Neuron (in vitro differentiated cells): ENCODE data around the gene CHRM2.

ENCODE experiments used
- H2AFZ ChIP-seq: one replicate; pipeline ENCODE4 v1.6.1; 2013; ENCODE audit warnings: low read depth, mild to moderate bottlenecking, inconsistent platforms, low read length, moderate library complexity
- H3K27me3 ChIP-seq: one replicate; pipeline ENCODE4 v1.6.1; 2013; ENCODE audit warnings: low read length; ENCODE audit not compliant: insufficient read depth
- H3K36me3 ChIP-seq: one replicate; pipeline ENCODE4 v1.6.1; 2013; ENCODE audit warnings: low read length; ENCODE audit not compliant: insufficient read depth
- H3K4me1 ChIP-seq: one replicate; pipeline ENCODE4 v1.6.1; 2013; ENCODE audit warnings: low read length; ENCODE audit not compliant: insufficient read depth
- H3K4me3 ChIP-seq: 2 replicates; pipeline ENCODE4 v1.5.1; 2013; ENCODE audit warnings: mild to moderate bottlenecking, low read length, moderate library complexity
- H3K9me3 ChIP-seq: one replicate; pipeline ENCODE4 v1.6.1; 2013; ENCODE audit warnings: low read length

Gene CHRM2

GRCh38 chr7:136998495-136998894 is 130.0 kb downstream of the CHRM2 start:
- Histone ChIP-seq H2AFZ (no peak overlapping the region), H3K36me3 (no peaks in the 10 kb centered on the region), H3K9me3 (no peaks in the 10 kb centered on the region), H3K4me3 (no peak overlapping the region), H3K4me1 (peaks cover 10% of the 10 kb centered on the region), H3K27me3 (no peaks in the 10 kb centered on the region)

GRCh38 chr7:137000621-137001020 is 132.2 kb downstream of the CHRM2 start:
- no peaks in the 10 kb centered on the region for H3K36me3 ChIP-seq
- no peak overlapping the region for H2AFZ ChIP-seq
- no peaks in the 10 kb centered on the region for H3K27me3 ChIP-seq
- peaks cover 10% of the 10 kb centered on the region for H3K4me1 ChIP-seq
- H3K4me3 ChIP-seq, result no peak overlapping the region
- no peaks in the 10 kb centered on the region for H3K9me3 ChIP-seq

- no peaks in the 10 kb centered on the region for H3K27me3 ChIP-seq
- no peaks in the 10 kb centered on the region for H3K36me3 ChIP-seq
- H3K9me3 ChIP-seq, result no peaks in the 10 kb centered on the region
- H3K4me1 ChIP-seq, result peaks cover 10% of the 10 kb centered on the region
- H3K4me3 ChIP-seq, result no peak overlapping the region
- no peak overlapping the region for H2AFZ ChIP-seq
Measured at GRCh38 chr7:137001041-137001440, 132.6 kb downstream of the CHRM2 start.

GRCh38 chr7:137001478-137001877 is 133.0 kb downstream of the CHRM2 start:
- Histone ChIP-seq H2AFZ (no peak overlapping the region), H3K27me3 (no peaks in the 10 kb centered on the region), H3K36me3 (no peaks in the 10 kb centered on the region), H3K4me1 (peaks cover 10% of the 10 kb centered on the region), H3K4me3 (no peak overlapping the region), H3K9me3 (no peaks in the 10 kb centered on the region)

GRCh38 chr7:137003086-137003485 is 134.6 kb downstream of the CHRM2 start:
- H3K4me3 ChIP-seq, result no peak overlapping the region
- no peak overlapping the region for H2AFZ ChIP-seq
- no peaks in the 10 kb centered on the region for H3K27me3 ChIP-seq
- H3K36me3 ChIP-seq, result no peaks in the 10 kb centered on the region
- H3K4me1 ChIP-seq, result peaks cover 10% of the 10 kb centered on the region
- no peaks in the 10 kb centered on the region for H3K9me3 ChIP-seq

- no peaks in the 10 kb centered on the region for H3K27me3 ChIP-seq
- H3K4me3 ChIP-seq, result no peak overlapping the region
- H2AFZ ChIP-seq, result no peak overlapping the region
- no peaks in the 10 kb centered on the region for H3K36me3 ChIP-seq
- H3K4me1 ChIP-seq, result peaks cover 10% of the 10 kb centered on the region
- H3K9me3 ChIP-seq, result no peaks in the 10 kb centered on the region
Measured at GRCh38 chr7:137003566-137003965, 135.1 kb downstream of the CHRM2 start.

GRCh38 chr7:137005873-137006272 is 137.4 kb downstream of the CHRM2 start:
- Histone ChIP-seq H3K9me3 (no peaks in the 10 kb centered on the region), H3K4me3 (no peak overlapping the region), H3K36me3 (no peaks in the 10 kb centered on the region), H2AFZ (no peak overlapping the region), H3K27me3 (no peaks in the 10 kb centered on the region), H3K4me1 (peaks cover 8% of the 10 kb centered on the region)

- Histone ChIP-seq H3K27me3 (no peaks in the 10 kb centered on the region), H3K4me3 (no peak overlapping the region), H3K9me3 (no peaks in the 10 kb centered on the region), H3K36me3 (no peaks in the 10 kb centered on the region), H2AFZ (peak overlapping the region; percentile 2), H3K4me1 (peaks cover 4% of the 10 kb centered on the region)
Measured at GRCh38 chr7:137006293-137006692, 137.8 kb downstream of the CHRM2 start.

GRCh38 chr7:137007001-137007694 is 138.7 kb downstream of the CHRM2 start:
- H3K9me3 ChIP-seq, result no peaks in the 10 kb centered on the region
- H3K27me3 ChIP-seq, result no peaks in the 10 kb centered on the region
- peak overlapping the region; percentile 2 for H2AFZ ChIP-seq
- H3K36me3 ChIP-seq, result no peaks in the 10 kb centered on the region
- no peak overlapping the region for H3K4me3 ChIP-seq
- no peaks in the 10 kb centered on the region for H3K4me1 ChIP-seq

- Histone ChIP-seq H3K4me3 (no peak overlapping the region), H3K27me3 (no peaks in the 10 kb centered on the region), H3K9me3 (no peaks in the 10 kb centered on the region), H3K4me1 (no peaks in the 10 kb centered on the region), H2AFZ (no peak overlapping the region), H3K36me3 (no peaks in the 10 kb centered on the region)
Measured at GRCh38 chr7:137009404-137009803, 141.0 kb downstream of the CHRM2 start.

GRCh38 chr7:137015015-137015414 is 146.6 kb downstream of the CHRM2 start:
- no peak overlapping the region for H3K4me3 ChIP-seq
- no peak overlapping the region for H2AFZ ChIP-seq
- H3K4me1 ChIP-seq, result peaks cover 19% of the 10 kb centered on the region
- no peaks in the 10 kb centered on the region for H3K9me3 ChIP-seq
- H3K36me3 ChIP-seq, result no peaks in the 10 kb centered on the region
- no peaks in the 10 kb centered on the region for H3K27me3 ChIP-seq

GRCh38 chr7:137017221-137017620 is 148.8 kb downstream of the CHRM2 start:
- no peak overlapping the region for H2AFZ ChIP-seq
- no peak overlapping the region for H3K4me3 ChIP-seq
- no peaks in the 10 kb centered on the region for H3K36me3 ChIP-seq
- H3K9me3 ChIP-seq, result no peaks in the 10 kb centered on the region
- no peaks in the 10 kb centered on the region for H3K27me3 ChIP-seq
- peaks cover 19% of the 10 kb centered on the region for H3K4me1 ChIP-seq

GRCh38 chr7:137018468-137018867 is 150.0 kb downstream of the CHRM2 start:
- Histone ChIP-seq H3K9me3 (no peaks in the 10 kb centered on the region), H3K4me3 (peak overlapping the region; percentile 11), H2AFZ (peak overlapping the region; percentile 69), H3K4me1 (peaks cover 19% of the 10 kb centered on the region), H3K36me3 (no peaks in the 10 kb centered on the region), H3K27me3 (no peaks in the 10 kb centered on the region)

- Histone ChIP-seq H3K36me3 (no peaks in the 10 kb centered on the region), H3K4me1 (peaks cover 19% of the 10 kb centered on the region), H3K4me3 (no peak overlapping the region), H2AFZ (no peak overlapping the region), H3K27me3 (no peaks in the 10 kb centered on the region), H3K9me3 (no peaks in the 10 kb centered on the region)
Measured at GRCh38 chr7:137020351-137020750, 151.9 kb downstream of the CHRM2 start.
